GM12878 (cell line): ENCODE results near the gene MTERF1. TPM values are rescaled to one million over a fixed set of nuclear protein-coding genes. Genes with fewer than 3 reads are reported as not detected.

ENCODE experiments used
- ATF3 ChIP-seq: IDR thresholded peaks from 2 replicates; pipeline ENCODE4 v1.6.1; 2011; ENCODE audit warnings: low read depth, mild to moderate bottlenecking, low read length, moderate library complexity, borderline replicate concordance; ENCODE audit errors: extremely low read depth
- CEBPB ChIP-seq, 2 experiments: fragments of 150-350 bp in 1 of 2; IDR thresholded peaks; 2 replicates each; pipeline ENCODE4 v1.6.1; 2012 to 2014; ENCODE audit warnings: low read depth in 2 of 2, low read length in 2 of 2, borderline replicate concordance in 1 of 2, inconsistent platforms in 1 of 2
- E4F1 ChIP-seq: fragments of 450-650 bp; IDR thresholded peaks from 2 replicates; pipeline ENCODE4 v1.6.1; 2018; ENCODE audit warnings: borderline replicate concordance, mild to moderate bottlenecking; ENCODE audit not compliant: partially characterized antibody
- EP300 ChIP-seq, 2 experiments: fragments of 150-350 bp in 1 of 2; IDR thresholded peaks; 2 replicates each; pipeline ENCODE4 v1.6.1; 2011 to 2012; ENCODE audit warnings: low read depth in 2 of 2, low read length in 2 of 2, borderline replicate concordance in 1 of 2, improper control_type of control experiment in 1 of 2, inconsistent platforms in 1 of 2; ENCODE audit not compliant: control insufficient read depth in 1 of 2
- FOS ChIP-seq: IDR thresholded peaks from 3 replicates; pipeline ENCODE4 v1.6.1; 2011; ENCODE audit warnings: borderline replicate concordance; ENCODE audit not compliant: insufficient read length; ENCODE audit errors: extremely low read depth
- GABPA ChIP-seq: IDR thresholded peaks from 2 replicates; pipeline ENCODE4 v1.6.1; 2014; ENCODE audit warnings: antibody characterized with exemption, low read depth, mild to moderate bottlenecking, inconsistent platforms
- GATAD2B ChIP-seq: fragments of 450-650 bp; conservative IDR thresholded peaks from 2 replicates; pipeline ENCODE4 v1.6.1; 2017; ENCODE audit warnings: low read depth, mild to moderate bottlenecking, moderate library complexity
- HDGF ChIP-seq: fragments of 450-650 bp; IDR thresholded peaks from 2 replicates; pipeline ENCODE4 v1.6.1; 2016; ENCODE audit warnings: antibody characterized with exemption
- JUNB ChIP-seq: IDR thresholded peaks from 2 replicates; pipeline ENCODE4 v1.6.1; 2016; ENCODE audit warnings: antibody characterized with exemption, mild to moderate bottlenecking
- MAX ChIP-seq: IDR thresholded peaks from 2 replicates; pipeline ENCODE4 v1.6.1; 2012; ENCODE audit warnings: low read depth, low read length, improper control_type of control experiment
- MEF2A ChIP-seq: IDR thresholded peaks from 2 replicates; pipeline ENCODE4 v1.6.1; 2011; ENCODE audit warnings: low read depth, mild to moderate bottlenecking, low read length, moderate library complexity; ENCODE audit not compliant: insufficient read depth
- MTA2 ChIP-seq: fragments of 450-650 bp; IDR thresholded peaks from 2 replicates; pipeline ENCODE4 v1.6.1; 2016; ENCODE audit warnings: low read depth, mild to moderate bottlenecking, moderate library complexity
- NKRF ChIP-seq: fragments of 450-650 bp; conservative IDR thresholded peaks from 2 replicates; pipeline ENCODE4 v1.6.1; 2017; ENCODE audit warnings: mild to moderate bottlenecking, moderate library complexity
- POLR2AphosphoS5 ChIP-seq: IDR thresholded peaks from 2 replicates; pipeline ENCODE4 v1.6.1; 2011; ENCODE audit warnings: mild to moderate bottlenecking, low read length, inconsistent platforms
- RUNX3 ChIP-seq: IDR thresholded peaks from 2 replicates; pipeline ENCODE4 v1.6.1; 2012; ENCODE audit warnings: low read length, inconsistent platforms
- TBL1XR1 ChIP-seq: IDR thresholded peaks from 2 replicates; pipeline ENCODE4 v1.6.1; 2012; ENCODE audit warnings: low read depth, low read length, improper control_type of control experiment
- ZBTB33 ChIP-seq: fragments of 450-650 bp; IDR thresholded peaks from 2 replicates; pipeline ENCODE4 v1.6.1; 2017; ENCODE audit warnings: mild to moderate bottlenecking
- polyA plus RNA-seq, 11 experiments: library from polyadenylated mRNA; depleted of rRNA in 4 of 11; unstranded in 6 of 11; stranded (reverse) in 5 of 11; fragments of >200 nt; fragmentation: Nextera tagmentation in 4 of 11; fragmentation: Illumina TruSeq in 1 of 11; extraction: Ambion mirVana in 4 of 11; extraction: Trizol in 1 of 11; gene quantifications; 1 replicate in 1 of 11; 2 replicates in 10 of 11; pipeline versions ENCODE4 v1.2.1 to v1.2.3, GENCODE V29; 2011 to 2016; ENCODE audit warnings: inconsistent platforms in 2 of 11, missing spikeins in 2 of 11, low read depth in 1 of 11
- total RNA-seq, 4 experiments: library from RNA; depleted of rRNA in 3 of 4; stranded (reverse); fragments of >200 nt in 3 of 4; fragmentation: Illumina TruSeq in 1 of 4; extraction: Trizol in 1 of 4; gene quantifications; 2 replicates each; pipeline versions ENCODE4 v1.2.1 to v1.2.3, GENCODE V29; 2013 to 2021

MTERF1 gene
- total and polyA plus RNA-seq, 10 of the 15 experiments (the other 5 are each of a cell fraction or from before 2014, with no cell fraction given): 14.7 to 38.7 (median 28.0) TPM

GRCh38 chr7:91880413-91881241 lies at the start of gene MTERF1 (continued):
- TF ChIP-seq TBL1XR1 (peak; percentile 22; the same call in 1 of the 2 replicates), MTA2 (no peak; the same call in 1 of the 2 replicates), E4F1 (peak; percentile 50), HDGF (peak; percentile 54; the same call in 1 of the 2 replicates), MAX (peak; percentile 14; the same call in 1 of the 2 replicates), ATF3 (0 out of 2 replicates have a peak, but pooled peaks have one; percentile 38), RUNX3 (peak; percentile 67), NKRF (0 out of 2 replicates have a peak, but pooled peaks have one; percentile 34), CEBPB (IDR thresholded peaks at IDR 0.05; ENCODE audit: borderline replicate concordance in 1 of 2, low read depth in 2 of 2, low read length in 2 of 2) (no peak), JUNB (no peak), ZBTB33 (peak; percentile 46; the same call in 1 of the 2 replicates), GATAD2B (peak; percentile 39; the same call in 1 of the 2 replicates), POLR2AphosphoS5 (peak; percentile 97), MEF2A (peak; percentile 60; the same call in 1 of the 2 replicates), EP300 (IDR thresholded peaks at IDR 0.05; ENCODE audit: borderline replicate concordance in 1 of 2, control insufficient read depth in 1 of 2, low read depth in 2 of 2, low read length in 2 of 2) (no peak), GABPA (peak; percentile 98), FOS (no peak)
